ENCODE measurements around the gene FBXL12. TPM values are rescaled to one million over a fixed set of nuclear protein-coding genes. Genes with fewer than 3 reads are reported as not detected.
"Not testable (repeated sequence)": the region's sequence is repeated elsewhere in the genome, so short reads cannot be mapped to it uniquely, and the experiment has no call there.

FBXL12 gene
- total RNA-seq, result 6.5 TPM

- peak; percentile 91 to 95 for DNase-seq (ENCODE audit: low spot score in 2 of 2)
- FAIRE-seq, result peak; percentile 54
Measured at GRCh38 chr19:9818734-9819595, at the start of gene FBXL12. TSS of gene FBXL12 (minus strand) at chr19:9819079. CDS start at chr19:9818813, 266 bp downstream.

GRCh38 chr19:9865732-9866501 lies 47.0 kb upstream of the FBXL12 start:
- no peak for FAIRE-seq
- DNase-seq (ENCODE audit: low spot score in 2 of 2), result no peak

- FAIRE-seq, result no peak
- DNase-seq (ENCODE audit: low spot score in 2 of 2), result no peak
Measured at GRCh38 chr19:9863759-9864158, 44.9 kb upstream of the FBXL12 start.

- FAIRE-seq, result no peak
- no peak for DNase-seq (ENCODE audit: low spot score in 2 of 2)
Measured at GRCh38 chr19:9862938-9863337, 44.1 kb upstream of the FBXL12 start.

- FAIRE-seq (no peak), DNase-seq (ENCODE audit: low spot score in 2 of 2) (no peak)
Measured at GRCh38 chr19:9861503-9861902, 42.6 kb upstream of the FBXL12 start.

GRCh38 chr19:9860407-9860806 lies 41.5 kb upstream of the FBXL12 start:
- FAIRE-seq (no peak), DNase-seq (ENCODE audit: low spot score in 2 of 2) (no peak)

- DNase-seq (ENCODE audit: low spot score in 2 of 2) (no peak), FAIRE-seq (no peak)
Measured at GRCh38 chr19:9858766-9859165, 39.9 kb upstream of the FBXL12 start.

- DNase-seq (ENCODE audit: low spot score in 2 of 2), result no peak
- no peak for FAIRE-seq
Measured at GRCh38 chr19:9857920-9858746, 39.3 kb upstream of the FBXL12 start.

GRCh38 chr19:9857076-9857721 lies 38.3 kb upstream of the FBXL12 start:
- FAIRE-seq, result no peak
- DNase-seq (ENCODE audit: low spot score in 2 of 2), result no peak

- FAIRE-seq (no peak), DNase-seq (ENCODE audit: low spot score in 2 of 2) (no peak)
Measured at GRCh38 chr19:9856609-9857008, 37.7 kb upstream of the FBXL12 start.

GRCh38 chr19:9854282-9854846 lies 35.5 kb upstream of the FBXL12 start:
- no peak for FAIRE-seq
- DNase-seq (ENCODE audit: low spot score in 2 of 2), result no peak

GRCh38 chr19:9850235-9850959 lies 31.5 kb upstream of the FBXL12 start:
- FAIRE-seq, result no peak
- DNase-seq (ENCODE audit: low spot score in 2 of 2), result no peak

GRCh38 chr19:9849791-9850190 lies 30.9 kb upstream of the FBXL12 start:
- FAIRE-seq (no peak), DNase-seq (ENCODE audit: low spot score in 2 of 2) (no peak)

GRCh38 chr19:9848762-9849161 lies 29.9 kb upstream of the FBXL12 start:
- no peak for DNase-seq (ENCODE audit: low spot score in 2 of 2)
- no peak for FAIRE-seq

GRCh38 chr19:9848060-9848459 lies 29.2 kb upstream of the FBXL12 start:
- DNase-seq (ENCODE audit: low spot score in 2 of 2) (no peak), FAIRE-seq (no peak)

- FAIRE-seq (no peak), DNase-seq (ENCODE audit: low spot score in 2 of 2) (peak in 1 of 2 donors; percentile 84)
Measured at GRCh38 chr19:9847087-9847671, 28.3 kb upstream of the FBXL12 start.

- FAIRE-seq; DNase-seq (ENCODE audit: low spot score in 2 of 2): not testable (repeated sequence)
Measured at GRCh38 chr19:9843626-9844273, 24.9 kb upstream of the FBXL12 start.

Measured in frontal cortex (tissue), 4 donors.